COLO829 (cell line): ENCODE results near the gene MX2.
A peak's percentile ranks its signal among the peaks of the same experiment; 100 is the strongest.

Experiments used
- DNase-seq: peaks from one replicate; pipeline ENCODE4 v3.0.0; 2012; ENCODE audit warnings: low spot score

MX2 gene

GRCh38 chr21:41365377-41366107 lies 3.7 kb downstream of the MX2 start:
- no peak for DNase-seq

- peak; percentile 51 for DNase-seq
Observed at GRCh38 chr21:41366522-41367151, 4.8 kb downstream of the MX2 start.

- DNase-seq: no peak
Observed at GRCh38 chr21:41367301-41367944, 5.6 kb downstream of the MX2 start.

DNA sequence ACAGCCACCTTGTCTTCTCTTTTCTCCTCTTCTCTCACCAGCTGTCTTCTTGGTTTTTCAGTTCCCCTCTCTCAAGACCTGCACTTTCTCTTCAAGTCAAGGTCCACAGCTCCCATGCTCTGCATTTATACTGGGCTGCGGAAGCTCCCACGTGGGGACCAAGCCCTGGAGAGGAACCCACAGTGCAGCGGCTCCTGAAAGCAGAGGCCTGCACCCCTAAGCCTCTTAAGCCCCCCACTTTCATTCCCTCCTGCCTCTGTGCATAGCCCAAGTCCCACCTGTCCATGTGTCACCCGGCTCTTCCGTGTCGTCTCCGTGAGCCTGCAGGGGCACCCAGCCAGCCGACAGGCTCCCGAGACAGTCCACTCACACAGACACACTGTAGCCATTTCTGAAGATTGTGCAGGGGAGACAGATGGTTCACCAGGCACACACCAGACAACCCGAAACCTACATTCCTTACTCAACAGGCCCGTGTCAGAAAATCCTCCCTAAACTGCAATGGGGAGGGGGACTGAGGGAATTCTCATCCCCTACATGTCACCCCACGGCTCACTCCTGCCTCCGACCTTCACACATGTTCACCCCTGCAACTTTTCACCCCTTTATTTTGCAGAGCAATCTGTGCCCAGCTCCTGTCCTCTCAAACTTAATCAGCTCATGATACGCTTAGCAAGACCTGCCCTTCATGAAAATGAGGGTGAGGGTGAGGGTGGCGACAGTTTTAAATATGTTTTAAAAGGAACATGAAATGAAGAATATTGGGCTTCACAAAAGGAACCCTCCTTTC lies 6.3 kb downstream of the MX2 start:
- DNase-seq: no peak

DNA sequence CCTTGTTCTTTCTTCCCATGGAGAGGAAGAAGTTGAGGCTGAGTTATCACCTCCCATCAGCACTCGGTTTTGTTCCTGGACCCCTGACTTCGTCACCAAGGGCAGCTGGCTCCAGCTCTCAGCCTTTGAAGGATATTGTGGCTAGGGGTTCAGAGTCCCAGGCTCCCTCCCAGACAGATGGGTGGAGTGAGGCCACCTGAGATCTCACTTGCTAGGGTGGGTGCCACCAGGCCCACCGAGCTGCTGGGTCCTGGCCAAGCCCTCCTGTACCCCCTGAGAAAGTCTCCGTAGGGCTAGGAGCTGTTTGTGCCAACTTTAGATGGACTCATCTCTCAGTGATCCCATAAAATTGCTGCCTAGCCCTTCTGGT lies 6.9 kb downstream of the MX2 start:
- no peak for DNase-seq

DNA sequence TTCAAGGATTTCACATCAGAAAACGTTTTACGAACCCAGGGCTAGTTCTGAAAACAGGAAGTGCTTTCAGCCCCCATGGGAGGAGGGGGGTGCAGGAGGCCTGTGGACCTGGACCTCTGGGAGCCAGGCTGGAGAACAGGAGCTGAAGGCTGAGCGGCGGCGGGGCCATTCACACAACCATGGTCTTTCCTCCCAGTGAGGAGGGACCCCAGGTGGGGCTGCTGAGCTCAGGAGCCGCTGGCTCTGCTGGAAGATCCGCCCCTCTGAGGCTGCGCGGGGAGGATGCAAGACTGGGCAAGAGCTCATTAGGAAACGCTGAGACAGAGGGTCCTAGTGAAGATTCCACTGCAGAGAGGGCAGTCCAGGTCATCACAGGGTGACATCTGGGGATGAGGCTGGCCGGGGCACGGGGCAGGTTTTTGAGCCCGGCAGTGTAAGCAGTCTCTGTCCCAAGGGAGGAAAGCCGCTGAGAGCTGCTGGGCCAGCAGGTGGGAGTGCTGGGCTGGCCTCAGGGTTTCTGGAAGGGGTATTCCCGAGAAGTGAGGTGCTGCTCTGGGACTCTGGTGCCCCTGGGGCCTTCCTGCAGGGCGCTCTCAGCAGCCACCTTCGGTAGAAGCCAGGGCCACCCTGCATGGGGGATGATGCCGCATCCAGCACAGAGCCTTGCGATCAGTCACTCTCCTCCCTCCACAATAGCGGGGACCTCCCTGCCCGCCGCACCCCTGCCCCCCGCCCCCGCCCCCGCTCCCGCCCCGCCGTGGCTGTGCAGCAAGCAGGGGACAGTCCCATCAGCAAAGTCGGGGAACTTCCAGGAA lies 7.5 kb downstream of the MX2 start:
- DNase-seq: no peak

GRCh38 chr21:41369920-41370839 lies 8.4 kb downstream of the MX2 start:
- DNase-seq: no peak

- DNase-seq: peak; percentile 87
Observed at GRCh38 chr21:41370840-41371684, 9.2 kb downstream of the MX2 start.

- DNase-seq: no peak
Observed at GRCh38 chr21:41371685-41372030, 9.8 kb downstream of the MX2 start.

GRCh38 chr21:41373253-41373652 lies 11.4 kb downstream of the MX2 start:
- DNase-seq: no peak

DNA sequence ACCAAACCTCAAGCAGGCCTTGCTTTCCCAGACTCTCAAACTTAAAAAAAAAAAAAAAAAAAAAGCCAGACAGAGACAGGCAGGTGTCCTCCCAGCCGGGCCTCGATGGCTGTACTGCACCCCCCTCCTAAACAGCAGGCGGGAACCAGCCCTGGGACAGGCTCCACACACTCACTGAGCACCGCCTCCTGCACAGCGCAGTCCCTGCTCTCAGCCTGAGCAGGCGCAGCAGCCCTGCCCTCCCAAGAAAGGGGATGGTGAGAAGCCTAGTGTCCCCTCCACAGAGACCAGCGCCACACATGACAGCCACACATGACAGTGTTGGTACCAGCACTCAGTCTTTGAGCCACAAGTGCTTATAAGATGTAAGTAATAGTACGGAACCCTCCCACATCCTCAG lies 11.9 kb downstream of the MX2 start:
- no peak for DNase-seq

- no peak for DNase-seq
Observed at GRCh38 chr21:41374177-41374712, 12.4 kb downstream of the MX2 start.

DNA sequence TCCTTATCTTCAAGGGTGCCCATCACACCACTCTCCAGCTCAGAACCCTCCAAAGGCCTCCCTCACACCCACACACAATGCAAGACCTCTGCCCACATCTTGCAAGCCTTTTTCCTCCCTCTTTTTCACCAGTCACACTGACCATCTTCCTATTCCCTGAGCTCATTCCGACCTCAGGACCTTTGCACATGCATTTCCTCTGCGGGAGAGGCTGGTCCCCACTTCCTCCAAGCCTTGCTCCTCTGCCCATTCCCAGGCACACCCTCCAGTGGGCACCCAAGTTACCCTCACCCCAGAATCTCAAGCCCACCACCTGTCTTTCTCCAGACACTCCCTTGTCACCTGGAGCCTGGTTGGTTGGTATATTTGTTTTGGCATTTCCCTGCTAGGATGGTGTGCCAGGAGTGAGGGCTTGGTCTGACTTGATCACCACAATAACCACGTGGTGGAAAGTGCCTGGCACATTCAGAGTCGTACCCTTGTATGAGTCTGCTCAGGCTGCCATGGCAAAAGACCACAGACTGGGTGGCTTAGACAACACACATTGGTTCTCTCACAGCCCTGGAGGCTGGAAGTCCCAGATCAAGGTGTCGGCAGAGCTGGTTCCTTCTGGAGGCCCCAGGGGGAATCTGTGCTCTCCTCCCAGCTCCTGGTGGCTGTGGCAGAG lies 13.2 kb downstream of the MX2 start:
- DNase-seq: no peak

DNA sequence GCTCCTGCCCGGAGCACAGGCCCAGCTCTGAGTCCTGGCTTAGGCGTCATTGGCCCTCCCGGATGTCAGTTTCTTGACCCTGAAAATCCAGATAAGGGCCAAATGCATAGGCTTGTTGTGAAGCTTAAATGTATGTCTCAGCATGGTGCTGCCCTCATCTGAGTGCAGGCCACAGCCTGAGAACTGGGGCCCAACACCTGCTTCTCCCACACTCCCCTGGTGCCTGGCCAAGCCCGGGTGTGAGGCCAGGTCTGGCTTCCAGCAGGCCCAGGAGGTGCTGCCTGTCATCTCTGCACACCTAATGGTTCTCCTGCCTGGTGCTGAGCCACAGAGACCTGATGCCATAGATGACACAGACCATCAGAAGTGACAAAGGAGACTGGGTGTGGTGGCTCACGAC lies 14.0 kb downstream of the MX2 start:
- no peak for DNase-seq

DNA sequence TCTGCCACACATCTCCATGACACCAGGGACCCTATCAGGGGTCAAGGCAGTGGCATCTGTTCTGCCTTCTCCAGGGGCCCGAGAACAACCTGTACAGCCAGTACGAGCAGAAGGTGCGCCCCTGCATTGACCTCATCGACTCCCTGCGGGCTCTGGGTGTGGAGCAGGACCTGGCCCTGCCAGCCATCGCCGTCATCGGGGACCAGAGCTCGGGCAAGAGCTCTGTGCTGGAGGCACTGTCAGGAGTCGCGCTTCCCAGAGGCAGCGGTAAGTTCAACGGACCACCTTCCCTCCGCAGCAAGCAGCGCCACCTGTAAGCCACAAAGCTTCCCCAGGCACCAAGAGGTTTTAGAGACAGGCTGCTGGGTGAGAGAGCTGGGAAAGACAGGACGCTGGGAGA lies 15.9 kb downstream of the MX2 start:
- no peak for DNase-seq

DNA sequence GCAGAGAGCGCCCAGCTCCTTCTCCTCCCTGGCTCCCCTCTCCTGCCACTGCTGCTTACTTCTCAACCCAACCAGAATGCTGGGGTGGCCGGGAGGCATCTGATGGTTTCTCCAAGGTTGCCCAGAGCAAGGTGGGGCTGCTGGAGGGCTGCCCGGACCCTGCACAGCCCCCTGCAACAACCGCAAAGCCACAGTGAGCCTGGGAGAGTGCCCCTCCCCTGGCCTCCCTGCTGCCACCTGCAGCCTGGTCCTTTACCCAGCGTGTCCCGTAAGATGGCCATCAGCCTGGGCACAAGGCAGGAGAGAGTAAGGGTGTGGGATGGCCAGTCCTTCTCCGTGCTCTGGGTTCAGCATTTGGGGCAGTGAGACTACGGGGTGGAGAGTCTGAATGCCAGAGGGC lies 17.0 kb downstream of the MX2 start:
- no peak for DNase-seq

DNA sequence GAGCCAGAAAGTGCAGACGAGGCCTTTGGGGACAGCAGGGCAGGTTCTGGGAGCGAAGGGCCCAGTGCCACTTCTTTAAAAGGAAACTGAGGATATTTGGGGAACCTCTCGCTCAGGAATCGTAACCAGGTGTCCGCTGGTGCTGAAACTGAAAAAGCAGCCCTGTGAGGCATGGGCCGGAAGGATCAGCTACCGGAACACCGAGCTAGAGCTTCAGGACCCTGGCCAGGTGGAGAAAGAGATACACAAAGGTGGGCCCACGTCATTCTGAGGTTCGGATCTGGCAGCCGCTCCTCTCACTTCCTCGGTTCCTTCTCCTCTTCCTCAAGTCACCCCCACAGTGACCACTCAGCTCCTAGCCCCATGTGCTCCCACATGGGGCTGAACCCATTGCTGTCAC lies 18.1 kb downstream of the MX2 start:
- DNase-seq: no peak

DNA sequence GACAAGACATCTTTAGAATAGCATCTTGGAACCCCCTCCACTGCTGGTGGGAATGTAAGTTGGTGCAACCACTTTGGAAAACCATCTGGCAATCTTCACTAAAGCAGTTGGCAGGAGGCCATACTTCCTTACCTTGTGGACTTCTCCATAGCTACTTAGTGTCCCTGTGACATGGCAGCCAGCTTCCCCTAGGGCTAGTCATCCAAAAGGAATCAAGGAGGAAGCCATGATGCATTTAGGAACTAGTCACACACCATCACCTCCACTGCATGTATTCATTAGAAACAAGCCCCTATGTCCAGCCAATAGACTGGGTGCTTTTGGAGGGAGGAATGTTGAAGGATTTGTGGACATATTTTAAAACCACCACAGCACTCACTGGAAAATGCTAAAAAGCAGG lies 19.9 kb downstream of the MX2 start:
- DNase-seq: no peak
